Choroid plexus epithelial cell (primary cell): ENCODE data around the gene C1QC.

Experiments used
- DNase-seq: peaks from one replicate; pipeline ENCODE4 v3.0.0-alpha.2; 2010; ENCODE audit warnings: low read depth
- H3K4me3 ChIP-seq: 2 replicates; pipeline ENCODE4 v1.5.1; 2011; ENCODE audit warnings: low read depth, mild to moderate bottlenecking, control low read depth, low read length, moderate library complexity
- TF ChIP-seq, protein P1 (sequence below): conservative IDR thresholded peaks from 2 replicates; pipeline ENCODE4 v1.5.1; 2011; ENCODE audit warnings: low read depth, mild to moderate bottlenecking, control low read depth, inconsistent platforms, low read length, moderate library complexity

C1QC gene

DNA sequence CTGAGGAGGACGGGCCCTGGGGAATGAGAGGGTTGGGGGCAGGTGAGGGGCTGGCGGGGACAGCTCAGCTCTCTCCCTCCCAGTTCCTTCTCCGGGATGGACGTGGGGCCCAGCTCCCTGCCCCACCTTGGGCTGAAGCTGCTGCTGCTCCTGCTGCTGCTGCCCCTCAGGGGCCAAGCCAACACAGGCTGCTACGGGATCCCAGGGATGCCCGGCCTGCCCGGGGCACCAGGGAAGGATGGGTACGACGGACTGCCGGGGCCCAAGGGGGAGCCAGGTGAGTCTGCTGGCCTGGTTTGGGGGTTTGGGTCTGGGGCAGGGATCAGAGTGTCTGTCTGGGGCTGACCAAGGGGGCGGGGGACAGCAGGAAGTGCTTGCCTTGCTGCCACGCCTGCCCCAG lies 495 bp downstream of the C1QC start:
- no peak overlapping the region for H3K4me3 ChIP-seq
- TF ChIP-seq, protein P1, sequence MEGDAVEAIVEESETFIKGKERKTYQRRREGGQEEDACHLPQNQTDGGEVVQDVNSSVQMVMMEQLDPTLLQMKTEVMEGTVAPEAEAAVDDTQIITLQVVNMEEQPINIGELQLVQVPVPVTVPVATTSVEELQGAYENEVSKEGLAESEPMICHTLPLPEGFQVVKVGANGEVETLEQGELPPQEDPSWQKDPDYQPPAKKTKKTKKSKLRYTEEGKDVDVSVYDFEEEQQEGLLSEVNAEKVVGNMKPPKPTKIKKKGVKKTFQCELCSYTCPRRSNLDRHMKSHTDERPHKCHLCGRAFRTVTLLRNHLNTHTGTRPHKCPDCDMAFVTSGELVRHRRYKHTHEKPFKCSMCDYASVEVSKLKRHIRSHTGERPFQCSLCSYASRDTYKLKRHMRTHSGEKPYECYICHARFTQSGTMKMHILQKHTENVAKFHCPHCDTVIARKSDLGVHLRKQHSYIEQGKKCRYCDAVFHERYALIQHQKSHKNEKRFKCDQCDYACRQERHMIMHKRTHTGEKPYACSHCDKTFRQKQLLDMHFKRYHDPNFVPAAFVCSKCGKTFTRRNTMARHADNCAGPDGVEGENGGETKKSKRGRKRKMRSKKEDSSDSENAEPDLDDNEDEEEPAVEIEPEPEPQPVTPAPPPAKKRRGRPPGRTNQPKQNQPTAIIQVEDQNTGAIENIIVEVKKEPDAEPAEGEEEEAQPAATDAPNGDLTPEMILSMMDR = no peak
- DNase-seq = no peak

GRCh38 chr1:22645931-22646330 lies 2.5 kb downstream of the C1QC start:
- no peak for DNase-seq
- H3K4me3 ChIP-seq = no peak overlapping the region
- TF ChIP-seq, protein P1 = no peak

DNA sequence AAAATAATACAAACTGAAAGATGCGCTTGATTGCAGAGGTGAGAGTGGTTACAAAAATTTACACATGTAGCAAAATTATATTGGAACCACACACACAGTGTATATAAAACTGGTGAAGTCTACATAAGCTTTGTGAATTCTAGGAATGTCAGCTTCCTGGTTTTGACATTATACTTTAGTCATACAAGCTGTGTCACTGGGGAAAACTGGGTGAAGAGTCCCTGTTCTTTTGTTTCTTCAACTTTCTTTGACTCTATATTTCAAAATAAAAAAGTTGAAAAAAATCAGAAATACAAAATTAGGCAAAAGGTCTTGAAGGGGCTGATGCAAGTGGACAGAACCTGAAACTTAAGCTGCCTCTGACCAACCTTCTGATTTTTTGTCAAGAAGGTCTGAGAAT lies 3.0 kb downstream of the C1QC start:
- DNase-seq = no peak
- TF ChIP-seq, protein P1 = no peak

DNA sequence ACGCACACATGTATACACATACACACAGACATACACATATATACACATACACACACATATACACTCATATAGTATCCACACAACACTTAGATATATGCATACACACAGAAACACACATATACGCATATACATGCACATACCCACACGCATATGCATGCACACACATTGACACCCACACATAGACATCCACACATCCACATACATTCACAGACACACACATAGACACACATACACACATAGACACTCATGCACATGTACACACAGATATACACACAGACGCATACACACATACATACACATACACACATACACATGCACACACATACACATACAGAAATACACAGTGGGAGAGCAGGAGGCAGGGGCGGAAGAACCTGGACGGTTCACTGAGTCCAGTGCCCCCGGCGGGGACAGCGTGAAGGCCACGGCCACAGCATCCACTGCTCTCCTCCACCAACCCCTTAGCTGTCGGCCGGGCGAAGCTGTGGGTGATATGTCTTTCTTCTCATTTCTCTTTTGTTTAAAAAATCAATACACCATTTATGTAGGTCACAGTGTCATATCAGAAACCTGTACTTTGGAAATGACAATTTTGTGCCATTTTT lies 6.8 kb downstream of the C1QC start:
- no peak overlapping the region for H3K4me3 ChIP-seq
- TF ChIP-seq, protein P1 = no peak
- DNase-seq = no peak

More for the DNA sequence above, 3.0 kb downstream of the C1QC start:
- H3K4me3 ChIP-seq = no peak overlapping the region

DNA sequence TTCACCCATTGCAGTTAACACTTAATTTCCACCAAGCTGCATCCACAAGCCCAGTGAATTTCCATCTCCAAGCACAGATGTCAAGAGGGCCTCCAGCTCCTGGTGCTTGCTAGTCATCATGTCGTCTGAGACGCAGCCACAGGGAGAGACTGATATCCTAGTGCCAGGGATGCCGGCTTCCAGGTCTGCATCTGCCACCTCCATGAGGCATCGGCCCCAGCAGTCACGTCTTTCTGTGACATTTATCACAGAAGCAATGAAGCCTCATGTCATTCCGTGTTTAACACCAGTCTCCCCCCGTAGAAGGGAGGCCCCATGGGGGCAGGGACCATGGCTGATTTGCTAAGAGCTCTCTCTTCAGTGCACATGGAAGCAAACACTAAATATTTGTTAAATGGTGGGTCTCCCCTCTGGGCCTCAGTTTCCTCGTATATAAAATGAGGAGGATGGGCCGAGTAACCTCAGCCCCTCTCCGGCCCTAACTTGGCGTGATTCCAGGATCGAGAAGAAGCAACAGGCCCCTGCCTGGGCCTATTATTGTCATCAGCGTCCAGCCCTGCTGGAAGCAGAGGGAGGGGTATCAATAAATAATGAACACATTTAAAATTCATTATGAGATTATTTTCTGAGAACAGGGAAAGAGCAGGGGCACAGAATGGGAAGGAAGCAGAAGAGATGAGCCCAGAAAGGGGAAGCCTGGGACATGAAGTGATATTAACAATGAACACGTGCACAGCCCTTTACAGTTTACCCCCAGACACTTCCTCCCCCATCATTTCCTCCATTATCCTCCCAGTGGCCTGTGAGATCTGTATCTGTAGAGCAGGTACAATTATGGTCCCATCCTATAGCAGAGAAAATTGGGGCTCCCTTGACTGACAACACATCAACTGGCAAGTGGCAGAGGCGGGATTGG lies 8.8 kb downstream of the C1QC start:
- TF ChIP-seq, protein P1 = no peak
- no peak overlapping the region for H3K4me3 ChIP-seq
- DNase-seq = no peak

GRCh38 chr1:22652881-22653316 lies 9.5 kb downstream of the C1QC start, which contains the start of gene C1QB:
C1QB (plus strand) TSS chr1:22653236; CDS start chr1:22659463, 6,227 bp downstream.
- TF ChIP-seq, protein P1 = no peak

More at GRCh38 chr1:22652881-22653316, 9.5 kb downstream of the C1QC start, which contains the start of gene C1QB:
- DNase-seq = no peak
- H3K4me3 ChIP-seq = no peak within 1 kb of the TSS
